B cell (primary cell): ENCODE results near the gene ATG4B. TPM values are rescaled to one million over a fixed set of nuclear protein-coding genes. Genes with fewer than 3 reads are reported as not detected.

Experiments used
- ATAC-seq: fragments of 200-7000 bp; cut with Tn5 transposase; one replicate; pipeline ENCODE4 v1.10.0; 2021; ENCODE audit warnings: low read depth, mild to moderate bottlenecking, moderate number of reproducible peaks, moderate library complexity
- CTCF ChIA-PET: fragments of 350-600 bp; sonication (Branson Sonifier 250); formaldehyde crosslinking; loops from one replicate; lab custom pipeline; 2021; ENCODE audit warnings: antibody characterized with exemption, inconsistent platforms; lab: Charles Lee
- POLR2A ChIA-PET: fragments of 350-600 bp; sonication (Branson Sonifier 250); formaldehyde crosslinking; loops from one replicate; lab custom pipeline; 2021; ENCODE audit warnings: antibody characterized with exemption; lab: Charles Lee
- DNase-seq: peaks from one replicate; pipeline ENCODE4 v3.0.0; 2013
- H2AFZ ChIP-seq: 2 replicates; pipeline ENCODE4 v1.6.1; 2012; ENCODE audit warnings: mild to moderate bottlenecking, low read depth, low read length; ENCODE audit not compliant: insufficient read depth, poor library complexity, severe bottlenecking
- H3K27ac ChIP-seq, 2 donors: 1 replicate in 1 of 2; 2 replicates in 1 of 2; pipeline ENCODE4 v1.5.1; 2012 to 2013; ENCODE audit warnings: low read length in 2 of 2, mild to moderate bottlenecking in 2 of 2, moderate library complexity in 1 of 2
- H3K27me3 ChIP-seq, 4 experiments: fragments of 200-600 bp in 1 of 4; sonication (generic) in 1 of 4; replicated peaks in 1 of 4; 1 replicate in 2 of 4; 2 replicates in 2 of 4; pipeline versions ENCODE4 v1.6.1 to v1.7.0; 2013 to 2016; ENCODE audit warnings: low read length in 3 of 4, mild to moderate bottlenecking in 2 of 4, mixed read lengths in 1 of 4, moderate library complexity in 1 of 4; ENCODE audit not compliant: insufficient read depth in 4 of 4, control insufficient read depth in 3 of 4; ENCODE audit errors: control extremely low read depth in 1 of 4
- H3K36me3 ChIP-seq, 2 experiments: replicated peaks in 1 of 2; 1 replicate in 1 of 2; 2 replicates in 1 of 2; pipeline versions ENCODE4 v1.6.1 to v1.7.1; 2013; ENCODE audit warnings: low read length in 1 of 2; ENCODE audit not compliant: insufficient read depth in 2 of 2, control insufficient read depth in 1 of 2; ENCODE audit errors: control extremely low read depth in 1 of 2, extremely low read depth in 1 of 2
- H3K4me1 ChIP-seq, 2 donors: fragments of 200-600 bp in 1 of 2; sonication (generic) in 1 of 2; 1 replicate in 1 of 2; 2 replicates in 1 of 2; pipeline versions ENCODE4 v1.5.1 to v1.6.1; 2013 to 2017; ENCODE audit warnings: low read length in 2 of 2; ENCODE audit not compliant: control insufficient read depth in 2 of 2, insufficient read depth in 2 of 2
- H3K4me2 ChIP-seq: replicated peaks from 2 replicates; pipeline ENCODE3; 2012; ENCODE audit warnings: mild to moderate bottlenecking, low read depth, low read length; ENCODE audit not compliant: poor library complexity, severe bottlenecking
- H3K4me3 ChIP-seq, 5 experiments: fragments of 200-600 bp in 1 of 5; sonication (generic) in 1 of 5; 1 replicate in 3 of 5; 2 replicates in 2 of 5; pipeline versions ENCODE4 v1.5.1 to v1.7.0; 2011 to 2016; ENCODE audit warnings: low read length in 4 of 5, mild to moderate bottlenecking in 4 of 5, low read depth in 2 of 5, control low read depth in 1 of 5, moderate library complexity in 1 of 5; ENCODE audit not compliant: insufficient read depth in 1 of 5; ENCODE audit errors: control extremely low read depth in 1 of 5, extremely low read depth in 1 of 5
- H3K79me2 ChIP-seq: fragments of 200-600 bp; sonication (generic); one replicate; pipeline ENCODE4 v1.6.0; 2016; ENCODE audit warnings: low read length; ENCODE audit not compliant: control insufficient read depth, insufficient read depth
- H3K9ac ChIP-seq: fragments of 200-600 bp; sonication (generic); 2 replicates; pipeline ENCODE4 v1.6.1; 2017; ENCODE audit warnings: mild to moderate bottlenecking, low read length, moderate library complexity
- H3K9me3 ChIP-seq, 3 donors: one replicate each; pipeline versions ENCODE4 v1.6.1 to v1.7.1; 2013; ENCODE audit warnings: low read length in 2 of 3; ENCODE audit not compliant: control insufficient read depth in 2 of 3, insufficient read depth in 1 of 3; ENCODE audit errors: control extremely low read depth in 1 of 3
- H4K20me1 ChIP-seq: 2 replicates; pipeline ENCODE4 v1.6.0; 2012; ENCODE audit warnings: mild to moderate bottlenecking, low read length; ENCODE audit not compliant: insufficient read depth, control insufficient read depth, poor library complexity, severe bottlenecking
- H3K27ac Mint-ChIP-seq: one replicate; pipeline ENCODE4 v1.8.0; 2021; ENCODE audit warnings: mixed read lengths
- H3K27me3 Mint-ChIP-seq: one replicate; pipeline ENCODE4 v1.8.0; 2021; ENCODE audit warnings: mixed read lengths
- H3K4me1 Mint-ChIP-seq: one replicate; pipeline ENCODE4 v1.8.0; 2021; ENCODE audit warnings: mixed read lengths
- H3K4me3 Mint-ChIP-seq: one replicate; pipeline ENCODE4 v1.8.0; 2021; ENCODE audit warnings: mixed read lengths
- H3K9me3 Mint-ChIP-seq: one replicate; pipeline ENCODE4 v1.8.0; 2022; ENCODE audit warnings: mixed read lengths; ENCODE audit not compliant: insufficient read depth
- EZH2 ChIP-seq: IDR thresholded peaks from 2 replicates; pipeline ENCODE4 v1.6.1; 2012; ENCODE audit warnings: borderline replicate concordance, low read depth, mild to moderate bottlenecking, moderate library complexity, low read length; ENCODE audit not compliant: insufficient read depth, poor library complexity, severe bottlenecking
- WGBS: methylation state at CpG from one replicate; pipeline ENCODE4 v1.1.5; 2013; ENCODE audit warnings: missing lambda C conversion rate; ENCODE audit not compliant: insufficient coverage; 5-methylcytosine and 5-hydroxymethylcytosine counted together
- intact Hi-C: fragments of 100-400 bp; cut with micrococcal nuclease; formaldehyde crosslinking; loops from one replicate; pipeline ENCODE4 v1.10.0; 2022
- polyA plus RNA-seq: library from polyadenylated mRNA; depleted of rRNA; stranded (reverse); fragments of >200 nt; gene quantifications from 2 replicates; pipeline ENCODE4 v1.2.3, GENCODE V29; 2012
- total RNA-seq, 2 donors: library from RNA; stranded (reverse); fragments of 120-200 nt in 1 of 2; gene quantifications; 1 replicate in 1 of 2; 2 replicates in 1 of 2; pipeline versions ENCODE4 v1.2.3 to v1.2.4, GENCODE V29; 2013 to 2022
- TF ChIP-seq, protein P1 (sequence below): fragments of 200-600 bp; IDR thresholded peaks from one replicate; pipeline ENCODE4 v1.8.0; 2022; ENCODE audit warnings: antibody characterized with exemption, mild to moderate bottlenecking

Gene ATG4B
- total and polyA plus RNA-seq, 2 donors (not counting 1 experiment from before 2014, with no cell fraction given), result 130 TPM

DNA sequence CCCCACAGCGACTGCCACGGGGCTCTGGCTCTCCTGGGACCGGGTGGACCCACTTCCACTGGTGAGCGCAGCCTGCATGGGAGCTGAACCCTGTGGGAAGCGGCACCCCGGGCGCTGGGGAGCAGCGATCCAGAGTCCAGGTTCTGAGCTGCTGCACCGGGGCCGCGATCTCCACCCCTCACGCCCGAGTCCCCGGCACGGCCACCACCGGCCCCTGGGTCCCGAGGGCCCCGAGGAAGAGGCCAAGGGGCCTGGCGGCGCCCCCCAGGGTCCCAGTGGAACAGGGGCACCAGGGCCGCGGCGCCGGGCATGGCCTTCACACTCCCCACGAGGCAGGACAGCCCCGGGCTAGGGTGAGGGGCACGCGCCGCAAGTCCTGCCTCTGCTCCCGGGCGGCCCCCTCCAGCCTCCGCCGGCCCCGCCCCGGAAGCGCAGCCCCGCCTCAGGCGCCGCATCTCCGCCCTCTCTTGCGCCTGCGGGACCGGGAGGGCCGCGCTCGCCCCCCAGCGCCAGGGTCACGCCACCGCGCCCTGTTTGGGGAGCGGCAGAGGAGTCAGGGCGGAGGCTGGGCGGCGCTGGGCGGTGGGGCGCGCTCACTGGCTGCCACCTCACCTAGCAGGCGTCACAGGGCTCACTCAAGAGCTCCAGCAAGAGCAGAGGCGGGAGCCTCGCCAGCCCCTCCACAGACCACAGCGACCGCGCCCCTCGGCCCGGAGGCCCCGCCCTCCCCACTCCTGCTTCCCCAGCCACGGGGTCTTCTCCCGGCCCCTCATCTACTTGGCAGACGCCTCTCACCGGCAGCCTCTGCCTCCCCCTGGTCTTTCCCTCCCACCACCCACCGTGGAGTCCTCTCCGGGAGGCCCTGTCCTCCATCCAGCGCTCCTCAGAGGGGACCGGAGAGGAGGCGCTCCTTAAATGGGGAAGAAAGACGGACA lies 27.4 kb upstream of the ATG4B start:
- H3K4me3 ChIP-seq, result peak overlapping the region in 4 of 5 experiments; percentile 50 to 71 (median 62)
- peak overlapping the region; percentile 63 for H3K9ac ChIP-seq
- peaks cover 21% of the 10 kb centered on the region for H4K20me1 ChIP-seq
- peak; percentile 93 for DNase-seq
- no peaks in the 10 kb centered on the region for H3K9me3 ChIP-seq
- no peak for TF ChIP-seq EZH2
- TF ChIP-seq, protein P1, sequence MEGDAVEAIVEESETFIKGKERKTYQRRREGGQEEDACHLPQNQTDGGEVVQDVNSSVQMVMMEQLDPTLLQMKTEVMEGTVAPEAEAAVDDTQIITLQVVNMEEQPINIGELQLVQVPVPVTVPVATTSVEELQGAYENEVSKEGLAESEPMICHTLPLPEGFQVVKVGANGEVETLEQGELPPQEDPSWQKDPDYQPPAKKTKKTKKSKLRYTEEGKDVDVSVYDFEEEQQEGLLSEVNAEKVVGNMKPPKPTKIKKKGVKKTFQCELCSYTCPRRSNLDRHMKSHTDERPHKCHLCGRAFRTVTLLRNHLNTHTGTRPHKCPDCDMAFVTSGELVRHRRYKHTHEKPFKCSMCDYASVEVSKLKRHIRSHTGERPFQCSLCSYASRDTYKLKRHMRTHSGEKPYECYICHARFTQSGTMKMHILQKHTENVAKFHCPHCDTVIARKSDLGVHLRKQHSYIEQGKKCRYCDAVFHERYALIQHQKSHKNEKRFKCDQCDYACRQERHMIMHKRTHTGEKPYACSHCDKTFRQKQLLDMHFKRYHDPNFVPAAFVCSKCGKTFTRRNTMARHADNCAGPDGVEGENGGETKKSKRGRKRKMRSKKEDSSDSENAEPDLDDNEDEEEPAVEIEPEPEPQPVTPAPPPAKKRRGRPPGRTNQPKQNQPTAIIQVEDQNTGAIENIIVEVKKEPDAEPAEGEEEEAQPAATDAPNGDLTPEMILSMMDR, result peak; percentile 76
- H3K27ac Mint-ChIP-seq, result peak overlapping the region; percentile 63
- intact Hi-C loops, result loop anchor here (1.0 kb wide), 7 partner anchors 27 to 295 kb away; partner anchors contain the start of genes ATG4B, D2HGDH, FARP2 and HDLBP
- H3K27me3 ChIP-seq, result no peaks in the 10 kb centered on the region
- H3K4me1 Mint-ChIP-seq, result peaks cover 20% of the 10 kb centered on the region
- H3K79me2 ChIP-seq, result peaks cover 38% of the 10 kb centered on the region
- peak overlapping the region; percentile 99 for H3K4me2 ChIP-seq
- ChIA-PET POLR2A (interaction anchor here (0.8 kb wide), 1 partner anchor 460 kb away, joined by 3 read pairs; the partner anchor contains the start of gene PPP1R7), CTCF (interaction anchor here (0.7 to 1.4 kb wide), 2 partner anchors 124 to 159 kb away, joined by 3 read pairs; partner anchors contain the start of gene D2HGDH)
- H3K36me3 ChIP-seq, result peaks cover 0 to 7% of the 10 kb centered on the region in 2 experiments
- H2AFZ ChIP-seq, result peak overlapping the region; percentile 88
- peak; percentile 99 for ATAC-seq
- no peaks in the 10 kb centered on the region for H3K9me3 Mint-ChIP-seq
- H3K27ac ChIP-seq, result peak overlapping the region; percentile 50 to 74
- no peaks in the 10 kb centered on the region for H3K27me3 Mint-ChIP-seq
- H3K4me1 ChIP-seq, result peaks cover 8 to 16% of the 10 kb centered on the region in 2 donors
- H3K4me3 Mint-ChIP-seq, result peak overlapping the region; percentile 66
- 8% methylated on average over 73 of the region's 76 CpGs for WGBS
